HEK293T (cell line): ENCODE data around the gene LRIG1.

Experiments
- ARNT ChIP-seq: fragments of 450-650 bp; IDR thresholded peaks from 2 replicates; pipeline ENCODE4 v1.6.1; 2017; ENCODE audit warnings: mild to moderate bottlenecking
- CTBP1 ChIP-seq: fragments of 450-650 bp; IDR thresholded peaks from 2 replicates; pipeline ENCODE4 v1.6.1; 2016; ENCODE audit warnings: borderline replicate concordance
- ELF4 ChIP-seq: fragments of 450-650 bp; IDR thresholded peaks from 2 replicates; pipeline ENCODE4 v1.6.1; 2017; ENCODE audit warnings: antibody characterized with exemption
- FOXA1 ChIP-seq: fragments of 450-650 bp; IDR thresholded peaks from 2 replicates; pipeline ENCODE4 v1.6.1; 2016; ENCODE audit warnings: mild to moderate bottlenecking
- FOXK2 ChIP-seq: fragments of 450-650 bp; IDR thresholded peaks from 2 replicates; pipeline ENCODE4 v1.6.1; 2016; ENCODE audit warnings: mild to moderate bottlenecking
- FOXM1 ChIP-seq: fragments of 450-650 bp; IDR thresholded peaks from 2 replicates; pipeline ENCODE4 v1.6.1; 2017; ENCODE audit warnings: mild to moderate bottlenecking, borderline replicate concordance
- HDGF ChIP-seq: fragments of 450-650 bp; IDR thresholded peaks from 2 replicates; pipeline ENCODE4 v1.6.1; 2017; ENCODE audit warnings: antibody characterized with exemption, borderline replicate concordance
- NFRKB ChIP-seq: fragments of 450-650 bp; IDR thresholded peaks from 2 replicates; pipeline ENCODE4 v1.6.1; 2016; ENCODE audit warnings: mild to moderate bottlenecking, moderate library complexity
- SP1 ChIP-seq: fragments of 450-650 bp; IDR thresholded peaks from 2 replicates; pipeline ENCODE4 v1.6.1; 2017
- ZNF384 ChIP-seq: fragments of 450-650 bp; IDR thresholded peaks from 2 replicates; pipeline ENCODE4 v1.6.1; 2016

- no peak for TF ChIP-seq ARNT
- TF ChIP-seq HDGF, result no peak
- TF ChIP-seq ZNF384, result no peak
- TF ChIP-seq FOXM1, result no peak
- no peak for TF ChIP-seq CTBP1
- TF ChIP-seq ELF4, result no peak
- no peak for TF ChIP-seq NFRKB
- TF ChIP-seq FOXA1, result no peak
- TF ChIP-seq FOXK2, result no peak
- no peak for TF ChIP-seq SP1
Observed at GRCh38 chr3:66396161-66396760, 104.6 kb downstream of the LRIG1 start.
